ENCODE results near the gene NOB1. TPM values are rescaled to one million over a fixed set of nuclear protein-coding genes. Genes with fewer than 3 reads are reported as not detected.
"Not testable (repeated sequence)": the region's sequence is repeated elsewhere in the genome, so short reads cannot be mapped to it uniquely, and the experiment has no call there.

NOB1 gene
- total RNA-seq, 1 donor from 2014 or later, result 133 TPM

DNA sequence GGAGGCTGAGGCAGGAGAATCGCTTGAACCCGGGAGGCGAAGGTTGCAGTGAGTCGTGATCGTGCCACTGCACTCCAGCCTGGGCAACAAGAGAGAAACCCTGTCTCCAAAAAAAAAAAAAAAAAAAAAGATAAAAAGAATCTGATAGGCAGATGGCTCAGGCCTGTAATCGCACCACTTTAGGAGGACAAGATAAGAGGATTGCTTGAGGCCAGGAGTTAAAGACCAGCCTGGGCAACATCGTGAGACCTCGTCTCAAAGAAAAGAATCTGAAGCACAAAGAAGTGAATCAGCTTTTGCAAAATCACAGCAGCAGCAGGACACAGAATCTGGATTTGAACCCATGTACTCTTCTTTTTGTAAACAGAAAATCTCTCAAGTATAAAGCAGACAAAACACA lies 7.6 kb downstream of the NOB1 start:
- DNase-seq (ENCODE audit: low spot score), result no peak
- no peak overlapping the region for H3K4me3 Mint-ChIP-seq
- peaks cover 61% of the 10 kb centered on the region for H3K36me3 Mint-ChIP-seq (ENCODE audit: low read depth)
- no peaks in the 10 kb centered on the region for H3K27me3 Mint-ChIP-seq (ENCODE audit: insufficient read depth)
- intact Hi-C loops (cut with micrococcal nuclease), result no loop called here
- H3K9me3 Mint-ChIP-seq, result no peaks in the 10 kb centered on the region
- H3K27ac Mint-ChIP-seq, result no peak overlapping the region
- peaks cover 7% of the 10 kb centered on the region for H3K4me1 Mint-ChIP-seq (ENCODE audit: low read depth)

DNA sequence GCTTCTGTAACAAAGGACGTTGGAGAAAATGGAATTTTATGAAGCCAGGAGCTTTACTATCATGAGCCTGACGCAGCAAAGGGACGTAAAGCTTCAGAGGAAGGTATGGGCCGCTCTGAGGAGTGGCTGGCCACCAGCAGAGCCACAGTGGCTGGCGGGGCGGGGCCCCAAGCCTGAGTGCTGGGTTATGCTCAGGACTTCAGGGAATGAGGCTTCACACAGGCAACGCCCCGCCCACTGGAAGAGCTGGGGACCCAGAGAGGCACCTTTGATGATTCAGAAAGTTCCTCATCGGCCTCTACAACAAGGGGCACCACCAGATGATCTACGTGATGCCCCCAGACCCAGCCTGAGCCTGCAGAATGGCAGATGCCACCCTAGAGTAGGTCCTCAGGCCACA lies 8.8 kb downstream of the NOB1 start:
- Mint-ChIP-seq H3K4me1 (ENCODE audit: low read depth) (peaks cover 5% of the 10 kb centered on the region), H3K36me3 (ENCODE audit: low read depth) (peaks cover 62% of the 10 kb centered on the region), H3K4me3 (no peak overlapping the region), H3K9me3 (no peaks in the 10 kb centered on the region), H3K27ac (no peak overlapping the region), H3K27me3 (ENCODE audit: insufficient read depth) (no peaks in the 10 kb centered on the region)
- no peak for DNase-seq (ENCODE audit: low spot score)
- intact Hi-C loops (cut with micrococcal nuclease), result no loop called here

DNA sequence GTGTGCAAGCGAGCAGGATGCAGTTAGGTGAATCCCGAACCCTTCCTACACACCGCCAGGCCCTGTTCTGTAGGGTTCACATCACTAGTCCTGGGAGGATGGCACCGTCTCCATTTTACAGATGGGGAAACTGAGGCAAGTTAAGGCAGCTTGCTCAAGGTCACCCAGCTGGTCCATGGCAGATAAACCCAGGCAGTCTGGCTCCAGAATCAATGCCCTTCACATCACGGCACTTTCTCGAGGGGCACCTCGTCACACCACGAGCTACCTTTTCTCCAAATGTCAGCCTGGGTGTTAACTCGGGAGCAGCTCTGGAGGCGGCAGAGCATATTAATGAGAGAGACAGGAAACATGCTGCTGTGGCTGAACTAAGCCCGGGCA lies 9.5 kb downstream of the NOB1 start:
- no peaks in the 10 kb centered on the region for H3K9me3 Mint-ChIP-seq
- H3K36me3 Mint-ChIP-seq (ENCODE audit: low read depth), result peaks cover 62% of the 10 kb centered on the region
- no peak for DNase-seq (ENCODE audit: low spot score)
- intact Hi-C loops (cut with micrococcal nuclease), result no loop called here
- H3K27ac Mint-ChIP-seq, result no peak overlapping the region
- peaks cover 5% of the 10 kb centered on the region for H3K4me1 Mint-ChIP-seq (ENCODE audit: low read depth)
- H3K4me3 Mint-ChIP-seq, result no peak overlapping the region
- no peaks in the 10 kb centered on the region for H3K27me3 Mint-ChIP-seq (ENCODE audit: insufficient read depth)

DNA sequence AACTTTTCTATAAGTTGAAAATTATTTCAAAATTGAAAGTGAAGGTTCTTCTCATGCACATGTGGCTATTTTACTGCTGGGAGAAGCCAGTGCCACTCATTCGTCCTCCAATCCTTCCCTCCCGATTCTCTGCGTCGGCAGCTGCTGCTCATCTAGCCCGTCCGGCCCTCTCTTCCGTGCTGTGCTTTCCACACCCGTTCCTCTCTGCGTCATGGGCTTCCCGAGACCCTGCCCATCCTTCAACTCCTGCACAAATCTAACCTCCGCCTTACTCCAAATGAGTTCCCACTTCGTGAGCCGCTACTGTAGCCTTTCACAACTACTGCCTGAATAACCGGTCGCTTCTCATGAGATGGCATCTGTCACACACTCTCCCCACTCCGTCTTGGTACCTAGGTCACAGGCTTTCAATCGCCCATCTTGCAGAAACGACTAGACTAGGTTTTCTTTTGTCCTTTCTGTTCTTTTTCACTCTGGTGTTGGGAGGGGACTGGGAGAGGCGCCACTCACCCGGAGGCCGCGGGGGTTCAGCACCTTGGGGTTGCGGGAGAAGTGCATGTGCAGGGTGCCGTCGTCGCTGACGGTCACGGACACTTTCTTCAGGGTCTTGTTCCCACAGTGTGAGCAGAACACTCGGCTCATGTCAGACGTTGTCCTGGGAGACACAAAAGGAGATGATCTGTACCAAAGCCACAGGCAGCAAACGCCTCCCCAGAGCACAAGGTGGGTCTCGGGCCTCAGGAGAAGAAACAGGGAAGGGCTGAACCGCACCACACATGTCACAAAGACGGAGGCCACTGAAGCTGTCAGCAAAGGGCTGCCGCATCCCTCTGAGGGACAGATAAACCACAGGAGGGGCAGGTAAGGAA lies 10.1 kb downstream of the NOB1 start:
- Mint-ChIP-seq H3K9me3 (no peaks in the 10 kb centered on the region), H3K4me3 (no peak overlapping the region), H3K4me1 (ENCODE audit: low read depth) (peaks cover 5% of the 10 kb centered on the region), H3K27ac (no peak overlapping the region), H3K27me3 (ENCODE audit: insufficient read depth) (no peaks in the 10 kb centered on the region), H3K36me3 (ENCODE audit: low read depth) (peaks cover 67% of the 10 kb centered on the region)
- DNase-seq (ENCODE audit: low spot score), result no peak
- intact Hi-C loops (cut with micrococcal nuclease), result no loop called here

DNA sequence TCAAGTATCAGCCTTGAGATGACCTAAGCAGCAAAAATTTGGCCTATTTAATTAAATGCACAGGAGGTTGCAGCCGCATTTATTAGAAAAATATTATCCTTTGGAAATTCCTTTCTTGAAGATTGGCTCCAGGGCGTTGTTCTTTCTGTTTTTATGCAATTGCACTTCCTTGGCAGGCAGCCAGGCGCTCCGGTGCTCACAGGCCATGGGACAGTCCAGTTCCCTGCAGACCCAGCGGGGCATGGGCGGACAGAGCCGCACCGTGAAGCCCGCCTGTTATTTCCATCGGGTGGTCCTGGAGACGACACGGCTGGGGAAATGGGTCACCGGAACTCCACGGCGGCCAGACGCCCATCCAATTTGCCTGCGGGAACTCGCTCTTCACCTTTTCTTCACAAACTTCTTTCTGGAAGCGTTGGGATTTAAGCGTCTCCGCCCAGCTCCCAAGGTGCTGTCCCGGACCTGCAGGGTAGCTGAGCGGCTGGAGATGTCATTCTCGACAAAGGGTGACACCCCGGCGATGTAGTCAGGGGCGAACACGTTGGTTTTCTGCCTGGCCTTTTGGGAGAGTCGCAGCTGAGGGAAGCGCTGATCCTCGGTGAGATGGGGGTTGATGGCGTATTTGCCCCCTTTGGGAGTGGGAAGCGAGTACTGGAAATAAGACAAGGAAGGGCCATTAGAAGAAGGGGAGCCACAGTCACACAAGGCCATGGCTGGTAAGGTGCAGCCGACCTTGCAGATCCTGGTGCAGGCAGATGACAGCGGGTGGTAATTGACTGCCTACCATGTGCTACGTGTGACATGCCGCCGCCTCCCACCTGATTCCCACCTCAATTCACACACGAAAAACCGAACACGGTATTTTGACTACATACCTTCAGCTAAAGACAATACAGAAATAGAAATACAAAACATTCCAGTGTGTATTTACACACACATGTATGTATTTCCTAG lies 12.5 kb downstream of the NOB1 start:
- Mint-ChIP-seq H3K9me3 (no peaks in the 10 kb centered on the region), H3K4me3 (no peak overlapping the region), H3K36me3 (ENCODE audit: low read depth) (peaks cover 56% of the 10 kb centered on the region), H3K27me3 (ENCODE audit: insufficient read depth) (no peaks in the 10 kb centered on the region), H3K27ac (no peak overlapping the region), H3K4me1 (ENCODE audit: low read depth) (peaks cover 5% of the 10 kb centered on the region)
- DNase-seq (ENCODE audit: low spot score), result no peak
- intact Hi-C loops (cut with micrococcal nuclease), result no loop called here

GRCh38 chr16:69741519-69741918 lies 13.2 kb downstream of the NOB1 start:
- H3K9me3 Mint-ChIP-seq, result no peaks in the 10 kb centered on the region
- H3K27ac Mint-ChIP-seq, result no peak overlapping the region
- H3K36me3 Mint-ChIP-seq (ENCODE audit: low read depth), result peaks cover 54% of the 10 kb centered on the region
- intact Hi-C loops (cut with micrococcal nuclease), result no loop called here
- no peaks in the 10 kb centered on the region for H3K27me3 Mint-ChIP-seq (ENCODE audit: insufficient read depth)
- no peak overlapping the region for H3K4me3 Mint-ChIP-seq
- no peak for DNase-seq (ENCODE audit: low spot score)
- peaks cover 5% of the 10 kb centered on the region for H3K4me1 Mint-ChIP-seq (ENCODE audit: low read depth)

DNA sequence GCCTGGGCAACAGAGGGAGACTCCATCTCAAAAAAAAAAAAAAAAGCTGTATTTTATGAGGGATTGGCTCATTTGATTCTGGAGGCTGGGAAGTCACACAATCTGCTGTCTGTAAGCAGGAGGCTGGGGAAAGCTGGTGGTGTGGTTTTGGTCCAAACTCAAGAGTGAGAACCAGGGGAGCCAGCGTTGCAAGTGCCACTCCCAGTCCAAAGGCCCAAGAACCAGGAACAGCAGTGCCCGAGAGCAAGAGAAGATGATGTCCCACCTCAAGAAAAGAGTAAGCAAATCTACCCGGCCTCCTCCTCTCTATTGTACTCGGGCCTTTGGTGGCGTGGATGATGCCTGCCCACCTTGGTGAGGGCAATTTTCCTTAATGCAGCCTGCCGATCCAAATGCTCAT lies 22.6 kb downstream of the NOB1 start:
- intact Hi-C loops (cut with micrococcal nuclease), result no loop called here
- no peak overlapping the region for H3K27ac Mint-ChIP-seq
- H3K36me3 Mint-ChIP-seq (ENCODE audit: low read depth), result peaks cover 3% of the 10 kb centered on the region
- no peaks in the 10 kb centered on the region for H3K27me3 Mint-ChIP-seq (ENCODE audit: insufficient read depth)
- H3K4me3 Mint-ChIP-seq, result no peak overlapping the region
- no peaks in the 10 kb centered on the region for H3K9me3 Mint-ChIP-seq
- DNase-seq (ENCODE audit: low spot score), result no peak
- H3K4me1 Mint-ChIP-seq (ENCODE audit: low read depth), result peaks cover 10% of the 10 kb centered on the region

GRCh38 chr16:69731280-69731679 lies 23.4 kb downstream of the NOB1 start:
- H3K9me3 Mint-ChIP-seq; H3K27me3 Mint-ChIP-seq (ENCODE audit: insufficient read depth); intact Hi-C loops (cut with micrococcal nuclease); H3K36me3 Mint-ChIP-seq (ENCODE audit: low read depth); H3K4me3 Mint-ChIP-seq; DNase-seq (ENCODE audit: low spot score); H3K27ac Mint-ChIP-seq: not testable (repeated sequence)
- H3K4me1 Mint-ChIP-seq (ENCODE audit: low read depth), result peaks cover 18% of the 10 kb centered on the region

- H3K4me3 Mint-ChIP-seq; intact Hi-C loops (cut with micrococcal nuclease); H3K27ac Mint-ChIP-seq; H3K27me3 Mint-ChIP-seq (ENCODE audit: insufficient read depth); H3K36me3 Mint-ChIP-seq (ENCODE audit: low read depth); H3K9me3 Mint-ChIP-seq; DNase-seq (ENCODE audit: low spot score): not testable (repeated sequence)
- H3K4me1 Mint-ChIP-seq (ENCODE audit: low read depth), result peaks cover 36% of the 10 kb centered on the region
Measured at GRCh38 chr16:69729030-69729429, 25.7 kb downstream of the NOB1 start.

DNA sequence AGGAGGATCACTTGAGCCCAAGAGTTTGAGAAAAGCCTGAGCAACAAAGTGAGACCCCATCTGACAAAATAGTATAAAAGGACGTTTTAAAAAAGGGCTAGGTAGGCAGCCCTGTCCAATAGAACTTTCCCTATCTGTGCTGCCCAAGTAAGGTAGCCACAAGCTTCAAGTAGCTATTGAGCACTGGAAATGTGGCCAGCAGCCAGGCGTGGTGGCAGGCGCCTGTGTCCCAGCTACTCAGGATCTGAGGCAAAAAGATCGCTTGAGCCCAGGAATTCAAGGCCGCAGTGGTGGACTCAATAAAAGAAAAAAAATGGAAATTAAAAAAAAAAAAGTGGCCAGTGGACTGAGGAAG lies 26.8 kb downstream of the NOB1 start:
- peaks cover 42% of the 10 kb centered on the region for H3K4me1 Mint-ChIP-seq (ENCODE audit: low read depth)
- H3K9me3 Mint-ChIP-seq, result no peaks in the 10 kb centered on the region
- no peaks in the 10 kb centered on the region for H3K27me3 Mint-ChIP-seq (ENCODE audit: insufficient read depth)
- no peak for DNase-seq (ENCODE audit: low spot score)
- no peak overlapping the region for H3K27ac Mint-ChIP-seq
- peak overlapping the region; percentile 98 for H3K4me3 Mint-ChIP-seq
- intact Hi-C loops (cut with micrococcal nuclease), result loop anchor here (2.0 kb wide), 1 partner anchor 35 kb away; the partner anchor contains the start of gene WWP2
- peaks cover 5% of the 10 kb centered on the region for H3K36me3 Mint-ChIP-seq (ENCODE audit: low read depth)

DNA sequence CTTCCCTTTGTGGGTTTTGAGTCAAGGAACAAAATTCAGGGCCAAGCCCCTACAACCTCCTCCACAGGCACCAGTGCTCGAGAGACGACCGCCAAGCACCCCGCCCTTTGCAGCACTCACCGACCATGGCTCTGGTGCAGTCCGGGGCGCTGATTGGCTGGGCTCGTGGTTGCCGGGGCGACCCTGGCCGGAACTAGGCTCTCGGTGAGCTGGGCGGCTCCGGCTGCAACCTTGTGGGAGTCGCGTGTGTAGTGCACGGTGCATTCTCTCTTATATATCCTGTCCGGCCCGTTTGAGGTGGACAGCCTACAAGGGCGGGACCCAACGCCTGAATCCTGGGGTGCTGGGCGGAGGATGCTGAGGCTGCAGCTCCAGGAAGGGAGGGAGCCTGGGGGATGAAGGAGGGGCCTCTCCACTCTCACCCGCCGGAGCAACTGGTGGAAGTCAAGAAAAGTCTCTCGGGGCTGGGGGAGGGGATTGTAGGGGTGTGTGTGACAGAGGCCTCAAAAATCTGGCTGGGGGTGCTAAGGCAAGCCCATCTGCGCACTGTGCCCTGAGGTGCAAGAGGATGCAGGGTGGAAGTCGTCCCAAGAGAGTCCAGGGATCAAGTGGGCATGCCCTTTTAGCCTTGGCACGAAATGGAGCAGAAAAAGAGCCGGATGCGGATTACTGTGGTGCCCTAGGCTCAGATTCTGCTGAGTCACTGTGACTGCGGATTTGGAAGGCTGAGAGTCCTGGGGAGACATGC lies 28.2 kb downstream of the NOB1 start, which contains the start of gene NQO1:
Gene NQO1, minus strand, starts transcription at position 248 of the 748 bp plus-strand sequence. Its CDS starts 121 bp downstream, at position 127.
- no peaks in the 10 kb centered on the region for H3K9me3 Mint-ChIP-seq
- H3K27ac Mint-ChIP-seq, result peak within 1 kb of the TSS; percentile 98
- H3K36me3 Mint-ChIP-seq (ENCODE audit: low read depth), result peaks cover 5% of the 10 kb centered on the region
- no peaks in the 10 kb centered on the region for H3K27me3 Mint-ChIP-seq (ENCODE audit: insufficient read depth)
- peak within 1 kb of the TSS; percentile 98 for H3K4me3 Mint-ChIP-seq
- intact Hi-C loops (cut with micrococcal nuclease), result loop anchor here (1.0 to 2.0 kb wide), 5 partner anchors 17 to 387 kb away; partner anchors contain the start of genes COG8, NIP7, NOB1 and WWP2
- DNase-seq (ENCODE audit: low spot score), result peak; percentile 91
- H3K4me1 Mint-ChIP-seq (ENCODE audit: low read depth), result peaks cover 42% of the 10 kb centered on the region

DNA sequence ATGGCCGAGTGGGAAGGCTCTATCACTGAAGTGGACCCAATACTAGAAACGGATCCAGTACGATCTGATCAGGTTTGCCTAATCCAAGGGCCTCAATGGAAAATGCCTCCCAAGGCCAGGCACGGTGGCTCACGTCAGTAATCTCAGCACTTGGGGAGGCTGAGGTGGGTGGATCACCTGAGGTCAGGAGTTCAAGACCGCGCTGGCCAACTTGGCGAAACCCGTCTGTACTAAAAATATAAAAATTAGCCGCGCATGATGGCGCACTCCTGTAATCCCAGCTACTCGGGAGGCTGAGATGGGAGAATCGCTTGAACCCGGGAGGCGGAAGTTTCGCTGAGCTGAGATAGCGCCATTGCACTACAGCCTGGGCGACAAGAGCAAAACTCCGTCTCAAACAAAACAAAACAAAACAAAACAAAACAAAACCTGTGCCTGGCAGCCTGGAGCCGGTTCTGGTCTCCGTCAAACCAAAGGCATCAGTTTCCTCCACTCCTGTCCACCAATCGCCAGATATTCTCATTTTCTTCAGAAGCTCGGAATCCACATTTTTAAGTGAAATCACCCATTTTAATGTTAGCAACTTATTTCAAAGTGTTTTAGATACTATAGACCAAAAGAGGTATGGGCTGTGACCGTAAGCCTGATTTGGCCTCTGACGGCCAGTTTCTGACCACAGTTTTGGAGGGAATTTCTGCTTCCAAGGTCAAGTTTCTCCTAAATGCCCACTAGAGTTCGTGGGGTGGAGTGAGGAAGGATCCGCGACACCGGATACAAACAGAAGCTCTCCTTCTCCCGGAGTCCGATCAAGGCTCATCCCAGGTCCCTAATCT lies 29.0 kb downstream of the NOB1 start:
- Mint-ChIP-seq H3K4me3 (peak overlapping the region; percentile 98), H3K27me3 (ENCODE audit: insufficient read depth) (no peaks in the 10 kb centered on the region), H3K27ac (peak overlapping the region; percentile 98), H3K9me3 (no peaks in the 10 kb centered on the region), H3K4me1 (ENCODE audit: low read depth) (peaks cover 42% of the 10 kb centered on the region), H3K36me3 (ENCODE audit: low read depth) (peaks cover 5% of the 10 kb centered on the region)
- intact Hi-C loops (cut with micrococcal nuclease), result loop anchor here (1.0 to 2.0 kb wide), 5 partner anchors 16 to 386 kb away; partner anchors contain the start of genes COG8, NIP7, NOB1 and WWP2
- no peak for DNase-seq (ENCODE audit: low spot score)
